GM12878 (cell line): Measurements from ENCODE around the gene MROH7. TPM values are rescaled to one million over a fixed set of nuclear protein-coding genes. Genes with fewer than 3 reads are reported as not detected.

ENCODE experiments used
- ATAC-seq: fragments of 200-7000 bp; cut with Tn5 transposase; 3 replicates; pipeline ENCODE4 v1.9.1; 2020; ENCODE audit warnings: mild to moderate bottlenecking, moderate library complexity
- BruUV-seq: library from RNA; stranded (reverse); fragments of 400-500 nt; replicated peaks from 2 replicates; lab custom pipeline; 2021; lab: Mats Ljungman, UMichigan
- CTCF ChIA-PET: fragments of 300-600 bp; sonication (Branson Sonifier 250); formaldehyde crosslinking; extraction: SDS; loops from one replicate; lab custom pipeline; 2021; ENCODE audit warnings: inconsistent platforms; lab: Yijun Ruan, JAX
- POLR2A ChIA-PET: fragments of 350-600 bp; formaldehyde crosslinking; extraction: SDS; loops from one replicate; lab custom pipeline; 2021; ENCODE audit warnings: inconsistent platforms; lab: Charles Lee
- RAD21 ChIA-PET: fragments of 300-600 bp; sonication (Branson Sonifier 250); formaldehyde crosslinking; loops from one replicate; lab custom pipeline; 2023; ENCODE audit warnings: antibody characterized with exemption; ENCODE audit not compliant: unreplicated experiment; lab: Charles Lee
- SMC1A ChIA-PET: fragments of 300-600 bp; sonication (Branson Sonifier 250); formaldehyde crosslinking; loops from one replicate; lab custom pipeline; 2023; ENCODE audit not compliant: unreplicated experiment, uncharacterized antibody; lab: Charles Lee
- DNase-seq: peaks from one replicate; pipeline ENCODE4 v3.0.0-alpha.2; 2011; ENCODE audit warnings: low read depth, low spot score
- FAIRE-seq: peaks from 3 replicates; lab custom pipeline; 2011; peaks lifted over from hg19 to GRCh38; lab: Jason Lieb, UNC
- H2AFZ ChIP-seq: 2 replicates; pipeline ENCODE4 v1.6.0; 2011; ENCODE audit warnings: low read depth, low read length, control low read depth; ENCODE audit not compliant: control insufficient read depth
- H3K27ac ChIP-seq: 2 replicates; pipeline ENCODE4 v1.5.1; 2011; ENCODE audit warnings: control low read depth; ENCODE audit not compliant: control insufficient read depth, insufficient read depth
- H3K27me3 ChIP-seq, 2 experiments: replicated peaks in 1 of 2; 2 replicates each; pipeline versions ENCODE4 v1.6.0 to v1.6.1; 2011; ENCODE audit warnings: low read length in 1 of 2; ENCODE audit not compliant: control insufficient read depth in 2 of 2, insufficient read depth in 2 of 2
- H3K36me3 ChIP-seq, 2 experiments: 2 replicates each; pipeline ENCODE4 v1.5.1; 2011; ENCODE audit warnings: low read length in 1 of 2; ENCODE audit not compliant: control insufficient read depth in 2 of 2, insufficient read depth in 2 of 2
- H3K4me1 ChIP-seq: 2 replicates; pipeline ENCODE4 v1.6.1; 2011; ENCODE audit warnings: mild to moderate bottlenecking, low read length, moderate library complexity, mixed read lengths; ENCODE audit not compliant: control insufficient read depth, insufficient read depth
- H3K4me2 ChIP-seq: 2 replicates; pipeline ENCODE4 v1.6.0; 2011; ENCODE audit warnings: control low read depth; ENCODE audit not compliant: control insufficient read depth, insufficient read depth
- H3K4me3 ChIP-seq: fragments of 200-600 bp; sonication (generic); 2 replicates; pipeline ENCODE4 v1.5.1; 2016
- H3K79me2 ChIP-seq: 2 replicates; pipeline ENCODE4 v1.6.0; 2011; ENCODE audit warnings: low read length; ENCODE audit not compliant: control insufficient read depth, insufficient read depth
- H3K9ac ChIP-seq: 2 replicates; pipeline ENCODE4 v1.8.0; 2011; ENCODE audit warnings: low read length, control low read depth, mixed read lengths; ENCODE audit not compliant: control insufficient read depth, insufficient read depth
- H3K9me3 ChIP-seq: replicated peaks from 3 replicates; pipeline ENCODE4 v1.5.1; 2011; ENCODE audit warnings: mild to moderate bottlenecking, low read length; ENCODE audit not compliant: control insufficient read depth, insufficient read depth
- H4K20me1 ChIP-seq: 2 replicates; pipeline ENCODE4 v1.6.0; 2011; ENCODE audit not compliant: control insufficient read depth, insufficient read depth
- BACH1 ChIP-seq: fragments of 450-650 bp; IDR thresholded peaks from 2 replicates; pipeline ENCODE4 v1.6.1; 2017; ENCODE audit warnings: mild to moderate bottlenecking, borderline replicate concordance
- CHD2 ChIP-seq: IDR thresholded peaks from 2 replicates; pipeline ENCODE4 v1.6.1; 2011; ENCODE audit warnings: low read depth, low read length, improper control_type of control experiment, borderline replicate concordance
- CTCF ChIP-seq, 3 experiments: IDR thresholded peaks in 2 of 3; conservative IDR thresholded peaks in 1 of 3; 2 replicates each; pipeline ENCODE4 v1.5.1; 2011; ENCODE audit warnings: low read depth in 3 of 3, low read length in 3 of 3, mild to moderate bottlenecking in 3 of 3, control low read depth in 2 of 3, moderate library complexity in 2 of 3, inconsistent platforms in 1 of 3, mixed read lengths in 1 of 3; ENCODE audit not compliant: control insufficient read depth in 2 of 3, insufficient read depth in 1 of 3; ENCODE audit errors: extremely low read depth in 1 of 3
- EGR1 ChIP-seq, 2 experiments: IDR thresholded peaks; 1 replicate in 1 of 2; 2 replicates in 1 of 2; pipeline ENCODE4 v1.6.1; 2011 to 2012; ENCODE audit warnings: low read depth in 2 of 2, low read length in 2 of 2, borderline replicate concordance in 1 of 2, mild to moderate bottlenecking in 1 of 2, moderate library complexity in 1 of 2
- FOS ChIP-seq: IDR thresholded peaks from 3 replicates; pipeline ENCODE4 v1.6.1; 2011; ENCODE audit warnings: borderline replicate concordance; ENCODE audit not compliant: insufficient read length; ENCODE audit errors: extremely low read depth
- KDM1A ChIP-seq: fragments of 200-600 bp; sonication (generic); IDR thresholded peaks from 2 replicates; pipeline ENCODE4 v1.6.1; 2016; ENCODE audit warnings: borderline replicate concordance
- KLF5 ChIP-seq: fragments of 450-650 bp; IDR thresholded peaks from 2 replicates; pipeline ENCODE4 v1.6.1; 2014; ENCODE audit warnings: mild to moderate bottlenecking; ENCODE audit not compliant: partially characterized antibody
- MEF2B ChIP-seq: fragments of 450-650 bp; IDR thresholded peaks from 2 replicates; pipeline ENCODE4 v1.6.1; 2018; ENCODE audit warnings: mild to moderate bottlenecking, moderate library complexity; ENCODE audit not compliant: partially characterized antibody, poor library complexity, severe bottlenecking
- NFXL1 ChIP-seq: fragments of 450-650 bp; IDR thresholded peaks from 2 replicates; pipeline ENCODE4 v1.6.1; 2017; ENCODE audit warnings: antibody characterized with exemption, mild to moderate bottlenecking, borderline replicate concordance
- NR2C1 ChIP-seq: fragments of 450-650 bp; IDR thresholded peaks from 2 replicates; pipeline ENCODE4 v1.6.1; 2017; ENCODE audit warnings: antibody characterized with exemption, mild to moderate bottlenecking, moderate library complexity
- PML ChIP-seq: IDR thresholded peaks from 2 replicates; pipeline ENCODE4 v1.6.1; 2012; ENCODE audit warnings: low read length, inconsistent platforms
- SMAD5 ChIP-seq: IDR thresholded peaks from 2 replicates; pipeline ENCODE4 v1.6.1; 2016; ENCODE audit warnings: antibody characterized with exemption, low read depth
- SMARCA5 ChIP-seq: fragments of 450-650 bp; IDR thresholded peaks from 2 replicates; pipeline ENCODE4 v1.6.1; 2017; ENCODE audit warnings: mild to moderate bottlenecking
- SRF ChIP-seq, 2 experiments: IDR thresholded peaks; 2 replicates each; pipeline ENCODE4 v1.6.1; 2011; ENCODE audit warnings: low read depth in 2 of 2, low read length in 2 of 2, mild to moderate bottlenecking in 1 of 2, moderate library complexity in 1 of 2
- TBL1XR1 ChIP-seq: IDR thresholded peaks from 2 replicates; pipeline ENCODE4 v1.6.1; 2012; ENCODE audit warnings: low read depth, low read length, improper control_type of control experiment
- TCF12 ChIP-seq: IDR thresholded peaks from 2 replicates; pipeline ENCODE4 v1.6.1; 2011; ENCODE audit warnings: low read depth, mild to moderate bottlenecking, low read length
- ZNF207 ChIP-seq: fragments of 450-650 bp; IDR thresholded peaks from 2 replicates; pipeline ENCODE4 v1.6.1; 2014; ENCODE audit warnings: antibody characterized with exemption, mild to moderate bottlenecking, borderline replicate concordance
- WGBS: methylation state at CpG from one replicate; pipeline ENCODE4 v1.1.6; 2016; ENCODE audit warnings: low lambda C conversion rate; ENCODE audit not compliant: insufficient replicate concordance, insufficient coverage; ENCODE audit errors: missing lambda C conversion rate; 5-methylcytosine and 5-hydroxymethylcytosine counted together
- in situ Hi-C: fragments of 300-500 bp; cut with MboI; formaldehyde crosslinking; loops from 9 replicates; pipeline ENCODE4 v1.14.3; 2018; ENCODE audit warnings: mixed read lengths
- intact Hi-C: fragments of 100-400 bp; cut with micrococcal nuclease; formaldehyde crosslinking; loops from one replicate; pipeline ENCODE4 v1.14.2; 2022; ENCODE audit not compliant: unreplicated experiment
- polyA plus RNA-seq, 11 experiments: library from polyadenylated mRNA; depleted of rRNA in 4 of 11; unstranded in 6 of 11; stranded (reverse) in 5 of 11; fragments of >200 nt; fragmentation: Nextera tagmentation in 4 of 11; fragmentation: Illumina TruSeq in 1 of 11; extraction: Ambion mirVana in 4 of 11; extraction: Trizol in 1 of 11; gene quantifications; 1 replicate in 1 of 11; 2 replicates in 10 of 11; pipeline versions ENCODE4 v1.2.1 to v1.2.3, GENCODE V29; 2011 to 2016; ENCODE audit warnings: inconsistent platforms in 2 of 11, missing spikeins in 2 of 11, low read depth in 1 of 11
- total RNA-seq, 4 experiments: library from RNA; depleted of rRNA in 3 of 4; stranded (reverse); fragments of >200 nt in 3 of 4; fragmentation: Illumina TruSeq in 1 of 4; extraction: Trizol in 1 of 4; gene quantifications; 2 replicates each; pipeline versions ENCODE4 v1.2.1 to v1.2.3, GENCODE V29; 2013 to 2021
- TF ChIP-seq, protein P1 (sequence below): IDR thresholded peaks from 2 replicates; pipeline ENCODE4 v1.6.1; 2012; ENCODE audit warnings: low read depth, low read length, improper control_type of control experiment

The MROH7 gene
- total and polyA plus RNA-seq, 10 of the 15 experiments (the other 5 are each of a cell fraction or from before 2014, with no cell fraction given) = 0.11 TPM; not detected in 9

GRCh38 chr1:54671985-54672608 lies 30.5 kb downstream of the MROH7 start (continued):
- peak; percentile 88 to 98 (median 88) for TF ChIP-seq CTCF (IDR thresholded peaks at IDR 0.05 in 2 of 3, conservative IDR thresholded peaks at IDR 0.05 in 1 of 3; ENCODE audit: control insufficient read depth in 2 of 3, extremely low read depth in 1 of 3, insufficient read depth in 1 of 3, low read depth in 3 of 3, low read length in 3 of 3)
- TF ChIP-seq NFXL1 = no peak
- TF ChIP-seq NR2C1 = no peak
- peak; percentile 63; the same call in 1 of the 2 replicates for TF ChIP-seq SMARCA5
- no peak for TF ChIP-seq EGR1 (IDR thresholded peaks at IDR 0.05; ENCODE audit: borderline replicate concordance in 1 of 2, low read depth in 2 of 2, low read length in 2 of 2)
- TF ChIP-seq TBL1XR1 = no peak
- no peak for TF ChIP-seq BACH1
- 0 out of 2 replicates have a peak, but pooled peaks have one; percentile 47 for TF ChIP-seq TCF12

- SMC1A ChIA-PET = no interaction called here
- no peak for DNase-seq
- Histone ChIP-seq H3K27me3 (peaks cover 2% of the 10 kb centered on the region in 2 experiments; a peak in 3 of 4 replicates), H3K4me3 (no peak overlapping the region), H3K4me1 (no peaks in the 10 kb centered on the region), H4K20me1 (no peaks in the 10 kb centered on the region), H3K9me3 (no peaks in the 10 kb centered on the region), H3K4me2 (no peak overlapping the region), H2AFZ (no peak overlapping the region), H3K9ac (no peak overlapping the region), H3K79me2 (no peaks in the 10 kb centered on the region), H3K36me3 (no peaks in the 10 kb centered on the region), H3K27ac (no peak overlapping the region)
- WGBS = 40% methylated on average over 17 of the region's 17 CpGs
- in situ Hi-C loops (no loop called here), intact Hi-C loops (no loop called here)
- no peak for ATAC-seq
- CTCF ChIA-PET = interaction anchor here (0.8 kb wide), 1 partner anchor 122 kb away, joined by 4 read pairs; the partner anchor contains the start of gene TTC22
- RAD21 ChIA-PET = no interaction called here
- POLR2A ChIA-PET = no interaction called here
- no TSS peak for BruUV-seq
- no peak for FAIRE-seq
- TF ChIP-seq PML (no peak), KLF5 (no peak), SMAD5 (no peak), SRF (IDR thresholded peaks at IDR 0.05; ENCODE audit: low read depth in 2 of 2, low read length in 2 of 2) (no peak), KDM1A (no peak), TBL1XR1 (no peak), FOS (no peak), MEF2B (no peak), ZNF207 (no peak), CHD2 (no peak)
- TF ChIP-seq, protein P1, sequence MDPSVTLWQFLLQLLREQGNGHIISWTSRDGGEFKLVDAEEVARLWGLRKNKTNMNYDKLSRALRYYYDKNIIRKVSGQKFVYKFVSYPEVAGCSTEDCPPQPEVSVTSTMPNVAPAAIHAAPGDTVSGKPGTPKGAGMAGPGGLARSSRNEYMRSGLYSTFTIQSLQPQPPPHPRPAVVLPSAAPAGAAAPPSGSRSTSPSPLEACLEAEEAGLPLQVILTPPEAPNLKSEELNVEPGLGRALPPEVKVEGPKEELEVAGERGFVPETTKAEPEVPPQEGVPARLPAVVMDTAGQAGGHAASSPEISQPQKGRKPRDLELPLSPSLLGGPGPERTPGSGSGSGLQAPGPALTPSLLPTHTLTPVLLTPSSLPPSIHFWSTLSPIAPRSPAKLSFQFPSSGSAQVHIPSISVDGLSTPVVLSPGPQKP = no peak
These were observed 37.4 kb downstream of the MROH7 start for GRCh38 chr1:54678776-54679643.
